ENCODE data around the gene COL4A2.

COL4A2 gene

DNA sequence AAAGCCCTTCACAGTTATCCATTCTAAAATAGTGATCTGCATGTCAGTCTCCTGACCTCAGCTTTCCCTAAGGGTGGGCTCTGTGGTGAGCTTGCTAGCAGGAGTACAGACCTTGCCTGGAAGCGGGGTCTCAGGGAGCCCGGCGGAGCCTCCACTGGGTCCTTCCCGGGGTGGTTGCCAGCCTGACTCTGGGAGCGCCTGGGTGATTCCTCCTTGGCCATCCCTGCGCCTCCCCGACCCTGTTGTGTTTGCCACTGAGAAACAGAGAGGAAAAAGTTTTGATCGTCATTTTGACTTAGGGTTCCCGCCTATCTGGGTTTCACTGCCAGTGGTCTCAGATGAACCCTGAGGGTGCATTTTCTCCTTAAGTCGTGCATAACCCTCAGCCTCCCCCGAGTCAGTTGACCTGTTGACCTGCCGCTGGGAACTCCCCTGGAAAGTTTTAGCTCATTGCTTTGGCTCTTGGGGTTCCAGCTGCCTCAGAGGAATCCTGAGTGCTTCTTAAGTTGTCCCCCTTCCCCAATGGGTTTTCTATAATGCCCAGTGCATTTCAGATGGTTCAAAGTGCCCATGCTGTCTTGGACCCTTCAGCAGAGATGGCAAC, 136.6 kb downstream of the COL4A2 start:
- H2BK120ac ChIP-seq (ENCODE audit: low read depth, low read length), result no peak overlapping the region
- no peak overlapping the region for H3K4me2 ChIP-seq (ENCODE audit: insufficient read depth, low read length, poor library complexity, severe bottlenecking)
- no peak overlapping the region for H2AFZ ChIP-seq (ENCODE audit: low read length)
- H2BK5ac ChIP-seq (ENCODE audit: low read length), result no peak overlapping the region
- H3K79me1 ChIP-seq (ENCODE audit: low read depth, low read length), result no peaks in the 10 kb centered on the region
- H3K9me3 ChIP-seq (replicated peaks in 1 of 2; ENCODE audit: control insufficient read depth in 2 of 2, insufficient read depth in 1 of 2, low read depth in 1 of 2, low read length in 2 of 2), result no peaks in the 10 kb centered on the region
- H3K4me1 ChIP-seq (ENCODE audit: control insufficient read depth in 2 of 2, insufficient read depth in 1 of 2, low read depth in 1 of 2, low read length in 2 of 2), result peaks cover 10 to 15% of the 10 kb centered on the region in 2 donors
- H4K8ac ChIP-seq (ENCODE audit: low read depth, low read length), result no peak overlapping the region
- no peak for DNase-seq (ENCODE audit: low spot score)
- no peak overlapping the region for H3K14ac ChIP-seq (ENCODE audit: low read length)
- H3K27ac ChIP-seq (replicated peaks; ENCODE audit: low read length), result no peak overlapping the region
- no peak overlapping the region for H3K23ac ChIP-seq (ENCODE audit: low read depth, low read length, poor library complexity)
- no peak overlapping the region for H4K91ac ChIP-seq (ENCODE audit: low read depth, low read length, poor library complexity)
- WGBS, 2 donors (ENCODE audit: extremely low coverage in 2 of 2, insufficient read length in 2 of 2, insufficient replicate concordance in 1 of 2), result no CpG with 5 or more reads among the region's 12 CpGs
- H3K36me3 ChIP-seq (replicated peaks in 1 of 2; ENCODE audit: control insufficient read depth in 2 of 2, insufficient read depth in 2 of 2, low read length in 2 of 2), result peaks cover 19 to 93% of the 10 kb centered on the region in 2 donors
- H3K9ac ChIP-seq (ENCODE audit: low read depth, low read length, poor library complexity), result no peak overlapping the region
- no peak overlapping the region for H3K4me3 ChIP-seq (ENCODE audit: low read length in 2 of 2)
- H2BK12ac ChIP-seq (ENCODE audit: low read length), result no peak overlapping the region
- no peak overlapping the region for H2AK5ac ChIP-seq (ENCODE audit: low read depth, low read length)
- H3K4ac ChIP-seq (ENCODE audit: low read length), result no peak overlapping the region
- no peaks in the 10 kb centered on the region for H3K27me3 ChIP-seq (ENCODE audit: control insufficient read depth in 3 of 3, insufficient read depth in 3 of 3, low read depth in 1 of 3, low read length in 3 of 3)
- H3K18ac ChIP-seq (ENCODE audit: low read length), result no peak overlapping the region
- H2BK15ac ChIP-seq (ENCODE audit: low read length), result no peak overlapping the region

- H4K8ac ChIP-seq (ENCODE audit: low read depth, low read length), result no peak overlapping the region
- H3K4me1 ChIP-seq (ENCODE audit: control insufficient read depth in 2 of 2, insufficient read depth in 1 of 2, low read depth in 1 of 2, low read length in 2 of 2), result peaks cover 10 to 15% of the 10 kb centered on the region in 2 donors
- H2AFZ ChIP-seq (ENCODE audit: low read length), result no peak overlapping the region
- no peak overlapping the region for H3K4me3 ChIP-seq (ENCODE audit: low read length in 2 of 2)
- no peak overlapping the region for H3K9ac ChIP-seq (ENCODE audit: low read depth, low read length, poor library complexity)
- H2BK120ac ChIP-seq (ENCODE audit: low read depth, low read length), result no peak overlapping the region
- no peaks in the 10 kb centered on the region for H3K27me3 ChIP-seq (ENCODE audit: control insufficient read depth in 3 of 3, insufficient read depth in 3 of 3, low read depth in 1 of 3, low read length in 3 of 3)
- peaks cover 19 to 93% of the 10 kb centered on the region in 2 donors for H3K36me3 ChIP-seq (replicated peaks in 1 of 2; ENCODE audit: control insufficient read depth in 2 of 2, insufficient read depth in 2 of 2, low read length in 2 of 2)
- no peak overlapping the region for H3K14ac ChIP-seq (ENCODE audit: low read length)
- H3K4me2 ChIP-seq (ENCODE audit: insufficient read depth, low read length, poor library complexity, severe bottlenecking), result no peak overlapping the region
- no peak overlapping the region for H2AK5ac ChIP-seq (ENCODE audit: low read depth, low read length)
- no peak overlapping the region for H2BK12ac ChIP-seq (ENCODE audit: low read length)
- no peak overlapping the region for H2BK5ac ChIP-seq (ENCODE audit: low read length)
- H4K91ac ChIP-seq (ENCODE audit: low read depth, low read length, poor library complexity), result no peak overlapping the region
- H3K18ac ChIP-seq (ENCODE audit: low read length), result no peak overlapping the region
- no peaks in the 10 kb centered on the region for H3K79me1 ChIP-seq (ENCODE audit: low read depth, low read length)
- H3K9me3 ChIP-seq (replicated peaks in 1 of 2; ENCODE audit: control insufficient read depth in 2 of 2, insufficient read depth in 1 of 2, low read depth in 1 of 2, low read length in 2 of 2), result no peaks in the 10 kb centered on the region
- no peak overlapping the region for H3K27ac ChIP-seq (replicated peaks; ENCODE audit: low read length)
- DNase-seq (ENCODE audit: low spot score), result no peak
- WGBS, 2 donors (ENCODE audit: extremely low coverage in 2 of 2, insufficient read length in 2 of 2, insufficient replicate concordance in 1 of 2), result no CpG with 5 or more reads among the region's 7 CpGs
- H2BK15ac ChIP-seq (ENCODE audit: low read length), result no peak overlapping the region
- no peak overlapping the region for H3K4ac ChIP-seq (ENCODE audit: low read length)
- no peak overlapping the region for H3K23ac ChIP-seq (ENCODE audit: low read depth, low read length, poor library complexity)
Measured at GRCh38 chr13:110444226-110444653, 137.2 kb downstream of the COL4A2 start.

DNA sequence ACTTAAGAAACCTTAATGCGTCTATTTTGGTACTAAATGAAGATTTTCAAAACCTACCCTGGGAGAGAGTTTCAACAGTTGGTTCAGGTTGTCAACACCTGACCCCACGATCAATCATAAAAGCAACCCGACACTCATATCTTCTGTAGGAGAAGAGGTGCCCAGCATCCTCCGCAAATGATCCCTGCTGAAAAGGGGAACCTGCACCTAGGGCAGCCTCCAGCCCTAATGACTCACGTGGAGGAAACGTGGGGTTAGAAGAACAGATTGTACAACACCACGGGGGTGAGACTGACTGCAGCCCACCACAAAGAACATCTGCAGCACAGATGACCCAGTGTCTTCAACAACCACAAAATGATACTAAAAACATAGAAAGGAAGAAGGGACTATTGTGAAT, 138.1 kb downstream of the COL4A2 start:
- DNase-seq (ENCODE audit: low spot score), result no peak
- no CpG with 5 or more reads among the region's 7 CpGs for WGBS, 2 donors (ENCODE audit: extremely low coverage in 2 of 2, insufficient read length in 2 of 2, insufficient replicate concordance in 1 of 2)

GRCh38 chr13:110445722-110446574, 138.9 kb downstream of the COL4A2 start:
- peaks cover 23 to 93% of the 10 kb centered on the region in 2 donors for H3K36me3 ChIP-seq (replicated peaks in 1 of 2; ENCODE audit: control insufficient read depth in 2 of 2, insufficient read depth in 2 of 2, low read length in 2 of 2)
- no CpG with 5 or more reads among the region's 25 CpGs for WGBS, 2 donors (ENCODE audit: extremely low coverage in 2 of 2, insufficient read length in 2 of 2, insufficient replicate concordance in 1 of 2)
- H3K4me2 ChIP-seq (ENCODE audit: insufficient read depth, low read length, poor library complexity, severe bottlenecking), result no peak overlapping the region

More for the DNA sequence above, 138.1 kb downstream of the COL4A2 start:
- no peak overlapping the region for H4K91ac ChIP-seq (ENCODE audit: low read depth, low read length, poor library complexity)
- H3K27me3 ChIP-seq (ENCODE audit: control insufficient read depth in 3 of 3, insufficient read depth in 3 of 3, low read depth in 1 of 3, low read length in 3 of 3), result no peaks in the 10 kb centered on the region
- no peak overlapping the region for H3K14ac ChIP-seq (ENCODE audit: low read length)
- H3K4ac ChIP-seq (ENCODE audit: low read length), result no peak overlapping the region
- no peak overlapping the region for H2BK5ac ChIP-seq (ENCODE audit: low read length)
- peaks cover 10 to 15% of the 10 kb centered on the region in 2 donors for H3K4me1 ChIP-seq (ENCODE audit: control insufficient read depth in 2 of 2, insufficient read depth in 1 of 2, low read depth in 1 of 2, low read length in 2 of 2)
- no peak overlapping the region for H3K27ac ChIP-seq (replicated peaks; ENCODE audit: low read length)
- H3K18ac ChIP-seq (ENCODE audit: low read length), result no peak overlapping the region
- H4K8ac ChIP-seq (ENCODE audit: low read depth, low read length), result no peak overlapping the region
- no peak overlapping the region for H2BK12ac ChIP-seq (ENCODE audit: low read length)
- H3K23ac ChIP-seq (ENCODE audit: low read depth, low read length, poor library complexity), result no peak overlapping the region
- no peak overlapping the region for H3K4me2 ChIP-seq (ENCODE audit: insufficient read depth, low read length, poor library complexity, severe bottlenecking)
- peaks cover 19 to 93% of the 10 kb centered on the region in 2 donors for H3K36me3 ChIP-seq (replicated peaks in 1 of 2; ENCODE audit: control insufficient read depth in 2 of 2, insufficient read depth in 2 of 2, low read length in 2 of 2)
- no peaks in the 10 kb centered on the region for H3K79me1 ChIP-seq (ENCODE audit: low read depth, low read length)
- no peak overlapping the region for H2BK120ac ChIP-seq (ENCODE audit: low read depth, low read length)
- no peaks in the 10 kb centered on the region for H3K9me3 ChIP-seq (replicated peaks in 1 of 2; ENCODE audit: control insufficient read depth in 2 of 2, insufficient read depth in 1 of 2, low read depth in 1 of 2, low read length in 2 of 2)
- no peak overlapping the region for H2AK5ac ChIP-seq (ENCODE audit: low read depth, low read length)
- no peak overlapping the region for H2AFZ ChIP-seq (ENCODE audit: low read length)
- no peak overlapping the region for H2BK15ac ChIP-seq (ENCODE audit: low read length)
- no peak overlapping the region for H3K9ac ChIP-seq (ENCODE audit: low read depth, low read length, poor library complexity)
- H3K4me3 ChIP-seq (ENCODE audit: low read length in 2 of 2), result no peak overlapping the region

More at GRCh38 chr13:110445722-110446574, 138.9 kb downstream of the COL4A2 start:
- Histone ChIP-seq H3K79me1 (ENCODE audit: low read depth, low read length) (no peaks in the 10 kb centered on the region), H3K9me3 (replicated peaks in 1 of 2; ENCODE audit: control insufficient read depth in 2 of 2, insufficient read depth in 1 of 2, low read depth in 1 of 2, low read length in 2 of 2) (no peaks in the 10 kb centered on the region), H3K4me1 (ENCODE audit: control insufficient read depth in 2 of 2, insufficient read depth in 1 of 2, low read depth in 1 of 2, low read length in 2 of 2) (peaks cover 10 to 15% of the 10 kb centered on the region in 2 donors), H4K8ac (ENCODE audit: low read depth, low read length) (no peak overlapping the region), H3K27ac (replicated peaks; ENCODE audit: low read length) (no peak overlapping the region), H3K9ac (ENCODE audit: low read depth, low read length, poor library complexity) (no peak overlapping the region), H3K4me3 (ENCODE audit: low read length in 2 of 2) (no peak overlapping the region), H2AK5ac (ENCODE audit: low read depth, low read length) (no peak overlapping the region), H2BK12ac (ENCODE audit: low read length) (peak overlapping the region; percentile 75), H2BK15ac (ENCODE audit: low read length) (no peak overlapping the region), H4K91ac (ENCODE audit: low read depth, low read length, poor library complexity) (no peak overlapping the region), H2BK5ac (ENCODE audit: low read length) (no peak overlapping the region), H3K18ac (ENCODE audit: low read length) (no peak overlapping the region), H3K23ac (ENCODE audit: low read depth, low read length, poor library complexity) (no peak overlapping the region), H3K27me3 (ENCODE audit: control insufficient read depth in 3 of 3, insufficient read depth in 3 of 3, low read depth in 1 of 3, low read length in 3 of 3) (no peaks in the 10 kb centered on the region), H3K14ac (ENCODE audit: low read length) (no peak overlapping the region), H3K4ac (ENCODE audit: low read length) (no peak overlapping the region), H2BK120ac (ENCODE audit: low read depth, low read length) (no peak overlapping the region), H2AFZ (ENCODE audit: low read length) (no peak overlapping the region)
- DNase-seq (ENCODE audit: low spot score), result no peak
